ENCODE results near the gene FMN2.

The FMN2 gene

GRCh38 chr1:240212556-240212955 is 120.9 kb downstream of the FMN2 start:
- no peak for DNase-seq (ENCODE audit: low spot score)
- TF ChIP-seq CTCF (IDR thresholded peaks at IDR 0.05; ENCODE audit: extremely low read depth, insufficient read depth, missing control alignments) = no peak
- in situ Hi-C loops (cut with MboI; ENCODE audit: low pct_unique_long_range_greater_than_20kb, low sequenced_read_pairs, unreplicated experiment) = no loop called here

DNA sequence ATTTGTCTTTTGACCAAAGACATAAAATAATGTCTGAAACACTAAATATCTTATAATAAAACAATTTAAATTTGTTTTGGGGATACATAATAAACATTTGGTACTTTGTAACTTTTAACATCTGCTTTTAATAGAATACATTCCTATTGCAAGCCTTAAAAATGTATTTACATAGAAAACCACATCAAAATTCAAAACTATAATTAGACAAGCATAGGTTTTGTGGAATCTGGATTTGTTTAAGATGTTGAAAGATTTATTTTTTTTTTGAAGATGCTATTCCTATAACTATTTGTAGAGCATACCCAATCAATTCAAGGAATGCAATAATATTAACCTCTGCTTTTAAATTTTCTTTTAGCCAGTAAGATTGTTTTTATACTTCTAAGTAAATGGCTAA is 125.7 kb downstream of the FMN2 start:
- no peak for TF ChIP-seq CTCF (IDR thresholded peaks at IDR 0.05; ENCODE audit: extremely low read depth, insufficient read depth, missing control alignments)
- in situ Hi-C loops (cut with MboI; ENCODE audit: low pct_unique_long_range_greater_than_20kb, low sequenced_read_pairs, unreplicated experiment) = no loop called here
- no peak for DNase-seq (ENCODE audit: low spot score)

GRCh38 chr1:240219104-240219503 is 127.4 kb downstream of the FMN2 start:
- in situ Hi-C loops (cut with MboI; ENCODE audit: low pct_unique_long_range_greater_than_20kb, low sequenced_read_pairs, unreplicated experiment) = no loop called here
- TF ChIP-seq CTCF (IDR thresholded peaks at IDR 0.05; ENCODE audit: extremely low read depth, insufficient read depth, missing control alignments) = no peak
- DNase-seq (ENCODE audit: low spot score) = no peak

DNA sequence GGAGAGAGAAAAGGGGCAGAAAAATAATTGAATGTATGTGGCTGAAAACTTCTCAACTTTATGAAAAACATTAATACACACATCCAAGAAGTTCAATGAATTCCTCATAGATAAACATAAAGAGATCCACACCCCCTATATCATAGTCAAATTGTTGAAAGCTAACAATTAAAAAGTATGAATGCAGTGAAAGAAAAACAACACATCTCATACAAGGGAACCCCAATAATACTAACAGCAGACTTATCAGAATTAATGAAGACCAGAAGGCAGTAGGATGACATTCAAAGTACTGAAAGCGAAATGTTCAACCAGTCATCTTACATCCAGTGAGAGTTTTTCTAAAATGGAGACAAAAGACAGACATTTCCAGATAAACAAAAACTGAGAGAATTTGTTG is 134.4 kb downstream of the FMN2 start:
- in situ Hi-C loops (cut with MboI; ENCODE audit: low pct_unique_long_range_greater_than_20kb, low sequenced_read_pairs, unreplicated experiment) = no loop called here
- no peak for TF ChIP-seq CTCF (IDR thresholded peaks at IDR 0.05; ENCODE audit: extremely low read depth, insufficient read depth, missing control alignments)
- no peak for DNase-seq (ENCODE audit: low spot score)

DNA sequence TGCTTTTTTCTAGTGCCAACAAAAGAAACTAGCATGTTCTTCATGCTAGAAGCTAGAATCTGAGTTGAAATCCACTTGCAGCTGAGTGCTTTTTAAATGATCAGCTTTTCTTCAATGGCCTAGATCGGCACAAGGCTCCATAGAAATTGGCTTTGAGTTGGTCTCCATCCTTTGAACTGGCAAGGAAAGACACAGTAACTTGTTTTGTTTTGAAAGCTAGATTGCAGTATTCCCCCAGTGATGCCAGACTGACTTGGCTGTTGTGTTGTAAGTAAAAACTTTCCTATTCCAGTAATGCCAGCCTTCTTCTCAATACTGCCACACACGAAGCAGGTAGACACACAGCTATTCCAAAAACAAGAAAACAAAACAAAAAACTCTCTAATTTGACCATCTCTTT is 139.1 kb downstream of the FMN2 start:
- no peak for TF ChIP-seq CTCF (IDR thresholded peaks at IDR 0.05; ENCODE audit: extremely low read depth, insufficient read depth, missing control alignments)
- DNase-seq (ENCODE audit: low spot score) = no peak
- in situ Hi-C loops (cut with MboI; ENCODE audit: low pct_unique_long_range_greater_than_20kb, low sequenced_read_pairs, unreplicated experiment) = no loop called here

DNA sequence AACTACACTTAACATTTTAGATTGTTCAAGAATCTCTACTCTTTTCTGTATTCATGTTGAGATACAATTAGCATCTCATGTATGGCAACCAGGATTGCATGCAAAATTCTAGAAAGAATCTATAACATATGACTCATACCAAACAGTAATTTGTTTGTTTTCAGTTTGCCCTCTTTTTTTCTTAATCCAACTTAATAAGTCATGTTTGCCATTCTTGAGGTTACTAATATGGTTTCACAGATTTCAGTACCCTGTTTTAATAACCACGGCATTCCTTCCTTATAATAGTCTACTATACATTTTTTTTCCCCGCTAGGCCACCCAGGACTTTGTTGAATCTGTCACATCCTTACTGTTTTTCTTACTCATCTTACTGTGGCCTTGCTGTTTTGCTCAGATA is 140.8 kb downstream of the FMN2 start:
- no peak for TF ChIP-seq CTCF (IDR thresholded peaks at IDR 0.05; ENCODE audit: extremely low read depth, insufficient read depth, missing control alignments)
- no peak for DNase-seq (ENCODE audit: low spot score)
- in situ Hi-C loops (cut with MboI; ENCODE audit: low pct_unique_long_range_greater_than_20kb, low sequenced_read_pairs, unreplicated experiment) = no loop called here
